HG03520 (cell line): ENCODE data around the gene EEA1.
"Not testable (repeated sequence)": the region's sequence is repeated elsewhere in the genome, so short reads cannot be mapped to it uniquely, and the experiment has no call there.

Experiments used
- ATAC-seq: cut with Tn5 transposase; IDR thresholded peaks from one replicate; pipeline ENCODE4 v1.9.1; 2021; ENCODE audit warnings: mild to moderate bottlenecking, moderate library complexity; ENCODE audit not compliant: unreplicated experiment

EEA1 gene

DNA sequence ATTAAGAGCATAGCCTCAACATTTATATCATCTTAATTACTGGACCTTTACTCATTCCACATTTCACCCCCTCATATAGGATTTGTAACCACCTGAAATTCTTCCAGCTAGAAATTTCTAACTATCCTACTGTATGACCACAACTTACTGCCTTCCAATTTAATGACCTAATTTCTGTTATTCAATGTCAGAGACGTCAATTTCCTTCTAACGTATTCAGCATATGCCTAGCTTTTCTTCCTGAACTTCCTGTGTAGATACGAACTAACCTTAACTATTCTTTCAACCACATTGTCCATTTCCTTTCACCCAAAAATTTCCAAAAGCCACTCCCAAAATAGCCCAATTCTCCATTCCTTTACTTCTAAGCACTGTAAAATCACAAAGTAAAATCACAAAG lies 108.0 kb downstream of the EEA1 start:
- no peak for ATAC-seq

- ATAC-seq, result no peak
Observed at GRCh38 chr12:92814584-92814983, 114.5 kb downstream of the EEA1 start.

GRCh38 chr12:92810370-92810769 lies 118.7 kb downstream of the EEA1 start:
- peak; percentile 61 for ATAC-seq

- no peak for ATAC-seq
Observed at GRCh38 chr12:92803903-92804302, 125.2 kb downstream of the EEA1 start.

GRCh38 chr12:92802906-92803305 lies 126.2 kb downstream of the EEA1 start:
- no peak for ATAC-seq

DNA sequence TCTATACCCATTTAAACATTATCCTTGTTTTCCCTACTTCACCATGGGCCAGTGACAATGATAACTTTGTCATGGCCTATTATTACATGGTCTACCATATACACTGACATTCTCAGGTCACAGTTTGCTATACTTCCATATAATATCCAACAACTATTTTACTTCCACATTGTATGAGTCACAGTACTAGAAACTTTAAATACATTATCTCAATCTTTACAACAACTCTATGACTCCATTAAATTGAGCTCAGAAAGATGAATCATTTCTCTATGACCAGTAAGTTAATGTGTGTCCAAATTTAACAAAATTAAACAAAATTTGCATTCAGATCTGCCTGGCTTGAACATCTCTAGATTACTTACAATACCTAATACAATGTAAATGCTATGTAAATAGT lies 132.4 kb downstream of the EEA1 start:
- ATAC-seq, result no peak

GRCh38 chr12:92794814-92795213 lies 134.3 kb downstream of the EEA1 start:
- ATAC-seq, result no peak

GRCh38 chr12:92794356-92794755 lies 134.7 kb downstream of the EEA1 start:
- not testable (repeated sequence) for ATAC-seq

DNA sequence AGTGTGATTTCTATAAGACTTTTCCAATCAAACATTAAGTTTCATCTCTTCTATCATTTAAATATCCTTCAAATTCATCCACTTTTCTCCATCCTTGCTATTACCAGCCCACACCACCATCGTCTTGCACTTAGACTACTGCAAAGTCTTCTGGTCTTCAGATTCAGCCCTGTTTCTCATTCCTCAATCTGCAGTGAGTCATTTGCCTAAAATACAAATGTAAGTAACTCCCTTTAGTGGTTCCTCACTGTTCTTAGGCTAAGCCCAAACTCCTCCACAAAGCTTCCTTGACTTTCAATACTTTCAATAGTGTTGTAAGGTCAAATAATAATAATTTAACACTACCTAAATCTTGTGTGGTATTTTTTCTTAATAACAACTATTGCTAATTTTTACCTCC lies 143.1 kb downstream of the EEA1 start:
- ATAC-seq, result no peak

DNA sequence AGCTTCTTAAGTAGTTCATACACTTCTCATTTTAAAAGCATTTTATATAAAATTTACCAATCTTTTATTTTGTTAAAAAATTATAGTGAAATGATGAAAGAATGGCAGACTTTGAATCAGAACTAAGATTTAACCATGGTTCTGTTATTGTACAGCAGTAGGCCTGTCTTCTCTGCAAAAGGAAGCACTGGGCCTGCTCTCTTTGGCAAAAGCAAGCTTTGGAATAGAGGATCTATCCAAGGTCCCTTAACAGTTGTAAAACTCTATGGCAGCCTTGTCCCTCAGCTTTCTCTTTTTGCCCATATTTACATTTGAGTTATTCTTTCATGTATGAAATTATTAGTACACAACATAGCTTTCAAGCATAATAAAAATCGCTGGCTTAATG lies 143.5 kb downstream of the EEA1 start:
- no peak for ATAC-seq

- ATAC-seq, result peak; percentile 96
Observed at GRCh38 chr12:92784797-92785562, 144.1 kb downstream of the EEA1 start.

DNA sequence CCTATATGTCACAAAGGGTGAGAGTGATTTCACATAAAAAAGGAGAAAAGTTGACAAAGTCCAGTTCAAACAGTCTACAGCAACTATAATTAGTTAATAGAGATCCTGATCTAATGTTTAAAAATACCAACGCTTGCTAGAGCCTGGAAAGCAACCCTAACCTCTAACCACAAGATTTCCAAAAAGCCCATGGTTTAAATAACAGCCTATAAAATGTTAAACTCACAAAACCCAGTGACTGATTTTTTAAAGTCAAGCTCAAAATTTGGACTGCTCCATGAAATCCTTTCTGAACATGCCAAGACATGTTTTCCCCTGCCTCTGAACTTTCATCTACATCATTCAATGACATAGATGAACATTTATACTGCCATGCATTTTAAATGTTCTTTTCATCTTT lies 144.7 kb downstream of the EEA1 start:
- no peak for ATAC-seq

- no peak for ATAC-seq
Observed at GRCh38 chr12:92779902-92780301, 149.2 kb downstream of the EEA1 start.

GRCh38 chr12:92778525-92778924 lies 150.6 kb downstream of the EEA1 start:
- ATAC-seq, result no peak

- no peak for ATAC-seq
Observed at GRCh38 chr12:92775416-92775815, 153.7 kb downstream of the EEA1 start.

DNA sequence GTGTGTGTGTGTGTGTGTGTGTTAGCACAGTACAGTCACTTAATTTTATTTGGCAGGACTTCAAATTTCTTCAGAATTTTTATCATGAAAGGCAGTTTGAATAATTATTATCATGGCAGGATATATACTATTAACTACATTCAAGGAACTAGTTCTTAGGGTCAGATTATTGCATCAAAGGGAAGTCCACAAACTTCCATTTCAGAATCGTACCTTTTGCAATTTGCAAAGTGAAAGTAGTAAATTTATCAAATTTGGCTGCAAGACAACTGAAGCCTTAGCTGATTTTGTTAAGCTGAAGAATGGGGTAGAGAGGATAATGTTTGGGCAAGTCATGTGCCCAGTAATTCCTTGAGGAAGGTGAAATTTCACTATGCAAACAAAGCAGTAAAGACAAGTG lies 158.1 kb downstream of the EEA1 start:
- no peak for ATAC-seq

GRCh38 chr12:92769124-92769901 lies 159.8 kb downstream of the EEA1 start:
- ATAC-seq, result peak; percentile 57

- ATAC-seq, result no peak
Observed at GRCh38 chr12:92765871-92766270, 163.2 kb downstream of the EEA1 start.

- no peak for ATAC-seq
Observed at GRCh38 chr12:92764831-92765230, 164.3 kb downstream of the EEA1 start.

GRCh38 chr12:92762773-92763172 lies 166.3 kb downstream of the EEA1 start:
- no peak for ATAC-seq

DNA sequence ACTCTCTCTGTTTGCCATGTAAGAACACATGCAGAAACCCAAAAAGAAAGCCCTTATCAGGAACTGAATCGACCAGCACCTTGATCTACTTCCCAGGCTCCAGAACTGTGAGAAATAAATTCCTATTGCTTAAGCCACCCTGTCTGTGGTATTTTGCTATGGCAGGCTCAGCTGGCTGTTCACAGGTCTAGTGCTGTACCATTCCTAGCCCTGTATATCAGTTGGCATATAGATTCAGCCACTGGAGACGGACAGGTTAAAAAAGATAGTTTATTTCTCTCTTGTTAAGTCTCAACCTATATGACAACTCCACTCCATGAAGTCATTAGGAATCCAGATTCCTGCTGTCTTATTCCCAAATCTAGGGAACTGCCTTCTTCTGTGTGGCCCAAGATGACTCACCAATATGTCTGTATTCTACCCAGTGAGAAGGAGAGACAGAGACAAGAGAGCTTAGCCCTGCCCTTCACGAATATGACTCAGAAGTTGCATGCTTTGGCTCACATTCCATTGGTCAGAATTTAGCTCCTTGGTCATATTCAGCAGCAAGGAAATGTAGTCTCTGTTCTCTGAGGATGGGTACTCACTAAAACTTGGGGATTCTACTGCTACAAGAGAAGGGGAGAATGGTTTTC lies 169.3 kb downstream of the EEA1 start:
- ATAC-seq, result no peak

GRCh38 chr12:92757597-92758121 lies 171.4 kb downstream of the EEA1 start:
- no peak for ATAC-seq
